ENCODE results near the gene TMEM212.

DNA sequence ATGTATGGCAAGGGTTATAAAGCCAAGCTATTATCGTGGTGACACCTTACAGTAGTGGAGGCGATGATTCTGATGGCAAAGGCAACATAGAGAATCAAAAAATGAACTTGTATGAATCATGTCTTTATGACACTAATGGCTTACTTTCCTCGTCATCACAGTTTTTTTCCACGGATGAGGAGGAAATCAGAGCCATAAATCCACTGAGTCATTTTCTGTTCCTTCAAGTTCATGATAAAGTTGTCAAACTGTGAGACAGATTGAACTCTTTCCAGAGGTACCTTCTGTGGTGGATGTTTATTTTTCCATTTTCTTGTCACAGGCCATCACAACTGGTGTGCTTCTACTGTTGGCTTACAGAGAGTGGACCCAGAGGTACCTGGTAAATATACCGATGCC, 8.5 kb downstream of the TMEM212 start:
- TF ChIP-seq, protein P1, sequence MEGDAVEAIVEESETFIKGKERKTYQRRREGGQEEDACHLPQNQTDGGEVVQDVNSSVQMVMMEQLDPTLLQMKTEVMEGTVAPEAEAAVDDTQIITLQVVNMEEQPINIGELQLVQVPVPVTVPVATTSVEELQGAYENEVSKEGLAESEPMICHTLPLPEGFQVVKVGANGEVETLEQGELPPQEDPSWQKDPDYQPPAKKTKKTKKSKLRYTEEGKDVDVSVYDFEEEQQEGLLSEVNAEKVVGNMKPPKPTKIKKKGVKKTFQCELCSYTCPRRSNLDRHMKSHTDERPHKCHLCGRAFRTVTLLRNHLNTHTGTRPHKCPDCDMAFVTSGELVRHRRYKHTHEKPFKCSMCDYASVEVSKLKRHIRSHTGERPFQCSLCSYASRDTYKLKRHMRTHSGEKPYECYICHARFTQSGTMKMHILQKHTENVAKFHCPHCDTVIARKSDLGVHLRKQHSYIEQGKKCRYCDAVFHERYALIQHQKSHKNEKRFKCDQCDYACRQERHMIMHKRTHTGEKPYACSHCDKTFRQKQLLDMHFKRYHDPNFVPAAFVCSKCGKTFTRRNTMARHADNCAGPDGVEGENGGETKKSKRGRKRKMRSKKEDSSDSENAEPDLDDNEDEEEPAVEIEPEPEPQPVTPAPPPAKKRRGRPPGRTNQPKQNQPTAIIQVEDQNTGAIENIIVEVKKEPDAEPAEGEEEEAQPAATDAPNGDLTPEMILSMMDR (optimal IDR thresholded peaks at IDR 0.05 in 1 of 3, IDR thresholded peaks at IDR 0.05 in 1 of 3, conservative IDR thresholded peaks at IDR 0.05 in 1 of 3; ENCODE audit: extremely low read depth in 1 of 3, insufficient read depth in 2 of 3, low read length in 3 of 3), result no peak
- TF ChIP-seq EZH2 (IDR thresholded peaks at IDR 0.05; ENCODE audit: low read length), result no peak
